Spinal cord (tissue), 10 donors: ENCODE measurements around the gene MRPS6. TPM values are rescaled to one million over a fixed set of nuclear protein-coding genes. Genes with fewer than 3 reads are reported as not detected.

Experiments
- DNase-seq, 6 donors: peaks; one replicate each; pipeline versions ENCODE4 v3.0.0 to v3.0.0-alpha.2; 2013 to 2015; ENCODE audit warnings: low spot score in 6 of 6, low read depth in 4 of 6
- H3K27ac ChIP-seq: one replicate; pipeline ENCODE4 v1.5.1; 2013; ENCODE audit warnings: low read depth, low read length, control low read depth
- H3K27me3 ChIP-seq: one replicate; pipeline ENCODE4 v1.6.1; 2013; ENCODE audit warnings: low read length; ENCODE audit not compliant: control insufficient read depth, insufficient read depth
- H3K36me3 ChIP-seq: one replicate; pipeline ENCODE4 v1.6.1; 2013; ENCODE audit warnings: low read length; ENCODE audit not compliant: control insufficient read depth, insufficient read depth
- H3K4me1 ChIP-seq: one replicate; pipeline ENCODE4 v1.6.1; 2013; ENCODE audit warnings: low read length; ENCODE audit not compliant: control insufficient read depth, insufficient read depth
- H3K4me3 ChIP-seq: one replicate; pipeline ENCODE4 v1.5.1; 2013; ENCODE audit warnings: low read depth, low read length, control low read depth
- H3K9me3 ChIP-seq: one replicate; pipeline ENCODE4 v1.6.1; 2013; ENCODE audit warnings: low read length; ENCODE audit not compliant: control insufficient read depth, insufficient read depth
- WGBS: methylation state at CpG from one replicate; pipeline ENCODE4 v1.1.5; 2013; ENCODE audit warnings: missing lambda C conversion rate; ENCODE audit not compliant: insufficient coverage; 5-methylcytosine and 5-hydroxymethylcytosine counted together
- polyA plus RNA-seq, 2 donors: library from polyadenylated mRNA; unstranded; fragments of 120-200 nt; gene quantifications; one replicate each; pipeline ENCODE4 v1.2.1, GENCODE V29; 2013; ENCODE audit not compliant: insufficient read length in 2 of 2
- total RNA-seq, 2 donors: library from RNA; depleted of rRNA in 1 of 2; stranded (reverse); fragments of 120-200 nt in 1 of 2; fragments of >200 nt in 1 of 2; gene quantifications; one replicate each; pipeline versions ENCODE4 v1.2.3 to v1.2.4, GENCODE V29; 2013 to 2014
- donor health status: healthy.

Gene MRPS6
- total and polyA plus RNA-seq, 4 donors: 30.5 to 111 (median 74.0) TPM

DNA sequence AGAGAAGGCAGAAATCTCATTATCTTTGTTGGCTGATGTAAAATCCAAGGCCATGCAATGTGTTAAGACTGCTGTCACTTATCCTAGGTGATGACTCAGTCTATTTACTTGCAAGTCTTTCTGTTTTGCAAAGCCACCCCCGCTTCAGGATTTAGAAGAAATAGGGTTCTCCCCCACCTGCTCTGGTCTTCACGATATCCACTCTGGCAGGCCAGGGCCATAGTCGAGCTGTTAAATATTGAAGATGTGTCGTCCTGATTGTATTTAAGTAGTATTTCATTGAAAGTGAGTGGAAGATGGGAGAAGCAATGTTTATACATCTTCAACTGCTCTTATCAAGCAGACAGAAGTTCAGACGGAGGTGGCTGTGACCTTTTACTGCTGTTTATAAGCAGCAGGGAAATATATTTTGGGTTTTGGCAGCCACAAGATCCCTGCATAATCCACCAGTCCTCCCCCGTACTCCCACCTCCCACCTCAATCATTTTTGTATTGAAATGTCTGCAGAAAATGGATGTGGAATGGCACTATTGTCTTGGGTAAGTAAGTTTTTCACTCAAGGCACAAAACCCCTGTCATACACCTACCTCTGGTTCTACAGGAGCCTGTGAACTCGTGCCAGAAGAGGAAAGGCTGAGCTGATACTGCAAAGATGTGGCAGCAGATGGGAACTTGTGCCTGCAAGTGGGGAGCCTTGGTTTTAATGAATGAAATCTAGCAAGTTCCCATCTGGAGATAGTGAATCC, 117.4 kb downstream of the MRPS6 start:
- peak in 1 of 6 donors; percentile 71 for DNase-seq
- no peaks in the 10 kb centered on the region for H3K9me3 ChIP-seq
- H3K27me3 ChIP-seq: no peaks in the 10 kb centered on the region
- WGBS: 100% methylated on average over 1 of the region's 7 CpGs
- no peaks in the 10 kb centered on the region for H3K4me1 ChIP-seq
- no peaks in the 10 kb centered on the region for H3K36me3 ChIP-seq
- no peak overlapping the region for H3K4me3 ChIP-seq
- H3K27ac ChIP-seq: no peak overlapping the region

DNA sequence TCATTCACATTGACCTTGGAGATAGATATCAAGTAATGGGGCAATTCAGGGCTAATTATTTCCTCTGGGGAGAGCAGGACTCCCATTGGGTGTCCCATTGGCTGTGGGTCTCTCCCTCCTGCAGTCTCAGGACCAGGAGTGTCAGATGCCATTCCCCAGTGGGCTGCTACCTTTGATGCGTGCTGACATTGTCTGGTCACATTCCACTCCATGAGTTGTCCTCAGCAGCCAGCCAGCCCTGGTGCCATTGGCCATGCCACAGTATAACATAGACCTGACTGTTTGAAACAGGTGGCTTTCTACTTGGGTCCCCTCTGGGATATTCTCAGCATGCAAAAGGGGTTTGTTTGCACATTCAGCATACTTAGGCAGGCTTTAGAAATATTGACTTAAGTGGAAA, 118.5 kb downstream of the MRPS6 start:
- Histone ChIP-seq H3K36me3 (no peaks in the 10 kb centered on the region), H3K27ac (no peak overlapping the region), H3K4me1 (no peaks in the 10 kb centered on the region), H3K27me3 (no peaks in the 10 kb centered on the region), H3K4me3 (no peak overlapping the region), H3K9me3 (no peaks in the 10 kb centered on the region)
- DNase-seq: no peak
- 100% methylated on average over 1 of the region's 1 CpG for WGBS

Other genes starting within 250 kb of the MRPS6 start
- gene ATP5PO, start 157.8 kb upstream of the MRPS6 start, total RNA-seq: 100 to 1,000 TPM; 225 to 260 TPM
- 100 to 1,000 TPM; 308 to 329 TPM for gene ATP5PO, start 157.8 kb upstream of the MRPS6 start, polyA plus RNA-seq
- 10 to 100 TPM; 45.1 to 59.8 TPM for gene SLC5A3, start within 50 bp of the MRPS6 start, total RNA-seq
- 10 to 100 TPM; 12.7 to 19.6 TPM for gene SLC5A3, start within 50 bp of the MRPS6 start, polyA plus RNA-seq